Subcutaneous adipose tissue (tissue), 4 donors: ENCODE measurements around the gene PPP2R2C. TPM values are rescaled to one million over a fixed set of nuclear protein-coding genes. Genes with fewer than 3 reads are reported as not detected.

Experiments used
- CTCF ChIP-seq: fragments of 450-650 bp; IDR thresholded peaks from one replicate; pipeline ENCODE4 v1.5.1; 2016; ENCODE audit warnings: low read depth, mild to moderate bottlenecking, control low read depth, antibody characterized with exemption, moderate library complexity
- total RNA-seq, 4 donors: library from RNA; depleted of rRNA; stranded (reverse); fragments of >200 nt; gene quantifications; one replicate each; pipeline ENCODE4 v1.1.0, GENCODE V29; 2016

The PPP2R2C gene
- total RNA-seq, 4 donors from 2014 or later = 0.17 to 2.0 (median 0.49) TPM; not detected in 1

- TF ChIP-seq CTCF = no peak
Observed at GRCh38 chr4:6420036-6420435, 52.4 kb downstream of the PPP2R2C start.

- no peak for TF ChIP-seq CTCF
Observed at GRCh38 chr4:6419452-6420028, 52.9 kb downstream of the PPP2R2C start.

- no peak for TF ChIP-seq CTCF
Observed at GRCh38 chr4:6418193-6418755, 54.1 kb downstream of the PPP2R2C start.

GRCh38 chr4:6417516-6418050, 54.8 kb downstream of the PPP2R2C start:
- TF ChIP-seq CTCF = no peak

- TF ChIP-seq CTCF = no peak
Observed at GRCh38 chr4:6416518-6417286, 55.7 kb downstream of the PPP2R2C start.

GRCh38 chr4:6415031-6415705, 57.2 kb downstream of the PPP2R2C start:
- TF ChIP-seq CTCF = no peak

GRCh38 chr4:6414578-6414977, 57.8 kb downstream of the PPP2R2C start:
- TF ChIP-seq CTCF = no peak
